ENCODE measurements around the gene BLID.

DNA sequence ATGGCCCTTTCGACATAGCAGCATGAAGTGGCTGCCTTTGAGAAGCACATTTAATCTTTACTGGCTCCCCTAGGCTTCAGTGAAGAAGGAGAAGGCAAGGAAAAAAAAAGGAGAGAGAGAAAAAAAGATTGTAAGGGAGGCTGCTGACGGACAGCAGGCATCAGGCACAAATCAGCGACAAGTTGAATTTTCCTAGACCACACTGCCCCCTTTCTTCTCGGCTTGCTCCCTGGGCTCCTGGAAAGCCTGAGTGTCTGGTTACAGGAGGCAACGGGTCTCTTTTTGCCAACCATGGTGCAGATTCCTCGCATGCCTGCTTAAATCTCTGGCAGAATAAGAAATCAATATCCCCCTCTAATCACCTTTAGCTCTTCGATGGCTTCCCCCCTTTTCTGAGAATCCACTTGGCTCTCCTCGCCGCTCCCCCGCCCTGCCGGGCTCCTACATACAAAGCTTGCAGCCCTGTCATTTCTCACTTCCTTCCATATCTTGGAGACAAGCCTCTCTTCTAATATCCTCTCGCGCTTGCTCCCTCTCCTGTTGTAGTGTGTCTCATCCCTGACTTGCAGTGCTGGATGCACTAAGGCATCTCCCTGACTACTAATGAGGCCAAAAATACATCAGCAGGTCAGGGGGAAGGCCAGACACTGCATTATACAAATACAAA lies 14.3 kb downstream of the BLID start:
- TF ChIP-seq EZH2 (IDR thresholded peaks at IDR 0.05; ENCODE audit: insufficient read depth, poor library complexity, severe bottlenecking) (no peak), EZH2phosphoT487 (IDR thresholded peaks at IDR 0.05; ENCODE audit: insufficient read depth, low read depth) (no peak)

Data from GM23248 (cell line).